ENCODE results near the gene OSGEPL1.

Gene OSGEPL1

GRCh38 chr2:189700681-189701080 is 61.9 kb downstream of the OSGEPL1 start:
- Histone ChIP-seq H3K9me3 (no peaks in the 10 kb centered on the region), H3K9ac (no peak overlapping the region), H4K20me1 (no peaks in the 10 kb centered on the region), H3K27ac (no peak overlapping the region), H3K4me2 (no peak overlapping the region), H3K4me1 (no peaks in the 10 kb centered on the region), H3K4me3 (no peak overlapping the region), H3K36me3 (no peaks in the 10 kb centered on the region), H3K27me3 (no peaks in the 10 kb centered on the region)
- TF ChIP-seq Cebpa-rat (IDR thresholded peaks at IDR 0.05): no peak

DNA sequence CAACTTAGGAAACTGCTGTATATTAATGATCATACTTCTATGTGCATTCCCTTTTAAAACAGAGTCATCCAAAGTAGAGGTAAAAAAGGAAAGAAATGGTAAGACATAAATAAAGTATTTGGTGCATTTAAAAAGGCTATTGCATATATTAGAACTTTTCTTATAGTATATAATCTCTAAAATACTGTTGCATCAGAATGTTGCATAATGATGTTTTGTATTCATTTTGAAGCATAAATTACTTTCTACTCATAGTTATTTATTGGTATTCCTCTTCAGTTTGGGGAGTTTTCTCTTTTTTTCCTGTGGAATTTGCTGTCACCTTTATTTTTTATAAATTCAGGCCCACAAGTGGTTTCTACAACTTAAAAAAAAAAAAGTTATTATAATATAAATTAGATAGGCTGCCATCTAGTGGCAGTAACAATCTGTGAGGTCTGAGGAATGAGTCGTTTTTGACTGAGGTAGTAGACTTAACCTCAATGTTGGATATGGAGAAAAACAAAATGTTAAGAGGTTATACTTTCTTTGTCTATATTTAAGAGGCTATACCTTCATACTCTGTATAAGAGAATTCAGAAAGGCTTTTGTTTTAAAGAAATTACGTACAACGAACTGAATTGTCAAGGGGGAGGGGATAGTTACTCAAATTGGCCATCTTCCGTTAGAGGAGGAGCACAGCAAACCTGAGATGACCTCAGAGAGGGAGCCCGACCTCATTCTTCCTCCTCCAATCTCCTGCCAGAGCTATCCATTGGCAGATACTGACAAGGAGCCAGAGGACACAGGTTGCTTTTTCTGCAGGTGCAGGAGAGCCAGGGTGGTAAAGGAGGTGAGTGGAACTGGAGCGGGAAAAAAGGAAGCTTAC is 64.3 kb downstream of the OSGEPL1 start:
- TF ChIP-seq Cebpa-rat (IDR thresholded peaks at IDR 0.05): no peak
- Histone ChIP-seq H3K27me3 (no peaks in the 10 kb centered on the region), H3K27ac (no peak overlapping the region), H3K4me2 (no peak overlapping the region), H3K36me3 (no peaks in the 10 kb centered on the region), H3K9me3 (no peaks in the 10 kb centered on the region), H3K4me3 (no peak overlapping the region), H3K4me1 (no peaks in the 10 kb centered on the region), H3K9ac (no peak overlapping the region), H4K20me1 (no peaks in the 10 kb centered on the region)
